BLaER1 treated with 17β-estradiol and CSF1 and Interleukin-3, amounts not matched to agents 10 nM and 100 nM (cell line): Measurements from ENCODE around the gene GALNT18.
"Not testable (repeated sequence)": the region's sequence is repeated elsewhere in the genome, so short reads cannot be mapped to it uniquely, and the experiment has no call there.

Experiments
- H3K27ac ChIP-seq, 11 experiments: shearing (Covaris generic); formaldehyde crosslinking; 2 replicates each; pipeline ENCODE4 v1.8.1; 2022
- H3K27me3 ChIP-seq, 11 experiments: shearing (Covaris generic); formaldehyde crosslinking; 2 replicates each; pipeline ENCODE4 v1.8.1; 2022
- H3K36me3 ChIP-seq, 11 experiments: shearing (Covaris generic); formaldehyde crosslinking; 2 replicates each; pipeline ENCODE4 v1.8.1; 2022
- H3K4me1 ChIP-seq, 10 experiments: shearing (Covaris generic); formaldehyde crosslinking; 2 replicates each; pipeline ENCODE4 v1.8.1; 2022
- H3K4me2 ChIP-seq, 11 experiments: shearing (Covaris generic); formaldehyde crosslinking; 2 replicates each; pipeline ENCODE4 v1.8.1; 2022
- H3K4me3 ChIP-seq, 10 experiments: shearing (Covaris generic); formaldehyde crosslinking; 2 replicates each; pipeline ENCODE4 v1.8.1; 2022
- H3K9ac ChIP-seq, 11 experiments: shearing (Covaris generic); formaldehyde crosslinking; 2 replicates each; pipeline ENCODE4 v1.8.1; 2022
- H3K9me3 ChIP-seq, 11 experiments: shearing (Covaris generic); formaldehyde crosslinking; replicated peaks in 1 of 11; 2 replicates each; pipeline ENCODE4 v1.8.1; 2022
- H4K20me1 ChIP-seq, 11 experiments: shearing (Covaris generic); formaldehyde crosslinking; 2 replicates each; pipeline ENCODE4 v1.8.1; 2022
- Cebpa-rat ChIP-seq, 11 experiments: shearing (Covaris generic); IDR thresholded peaks; 2 replicates each; pipeline ENCODE4 v1.8.1; 2022

GALNT18 gene

GRCh38 chr11:11451501-11452005, 170.3 kb downstream of the GALNT18 start:
- Histone ChIP-seq H4K20me1 (no peaks in the 10 kb centered on the region; a peak in 2 of 22 replicates), H3K9ac (no peak overlapping the region), H3K36me3 (no peaks in the 10 kb centered on the region), H3K9me3 (peaks cover 0 to 5% (median 0%) of the 10 kb centered on the region in 11 experiments; a peak in 1 of 22 replicates), H3K4me3 (no peak overlapping the region), H3K4me1 (no peaks in the 10 kb centered on the region), H3K4me2 (no peak overlapping the region), H3K27ac (no peak overlapping the region), H3K27me3 (no peaks in the 10 kb centered on the region; a peak in 1 of 22 replicates)
- TF ChIP-seq Cebpa-rat (IDR thresholded peaks at IDR 0.05) = no peak

GRCh38 chr11:11450744-11451362, 171.0 kb downstream of the GALNT18 start:
- Histone ChIP-seq H3K27ac (no peak overlapping the region), H3K27me3 (no peaks in the 10 kb centered on the region; a peak in 1 of 22 replicates), H3K9ac (no peak overlapping the region), H3K9me3 (peaks cover 0 to 5% (median 0%) of the 10 kb centered on the region in 11 experiments; a peak in 1 of 22 replicates), H3K36me3 (no peaks in the 10 kb centered on the region), H3K4me1 (no peaks in the 10 kb centered on the region), H3K4me2 (no peak overlapping the region), H4K20me1 (no peaks in the 10 kb centered on the region; a peak in 2 of 22 replicates), H3K4me3 (no peak overlapping the region)
- no peak for TF ChIP-seq Cebpa-rat (IDR thresholded peaks at IDR 0.05)

GRCh38 chr11:11449327-11449726, 172.5 kb downstream of the GALNT18 start:
- no peak overlapping the region for H3K27ac ChIP-seq
- no peak for TF ChIP-seq Cebpa-rat (IDR thresholded peaks at IDR 0.05)
- H3K4me1 ChIP-seq = no peaks in the 10 kb centered on the region
- H3K4me2 ChIP-seq = no peak overlapping the region
- no peak overlapping the region for H3K9ac ChIP-seq
- H3K36me3 ChIP-seq = no peaks in the 10 kb centered on the region
- peaks cover 0 to 5% (median 0%) of the 10 kb centered on the region in 11 experiments; a peak in 1 of 22 replicates for H3K9me3 ChIP-seq
- H3K27me3 ChIP-seq = no peaks in the 10 kb centered on the region; a peak in 1 of 22 replicates
- H4K20me1 ChIP-seq = no peaks in the 10 kb centered on the region; a peak in 2 of 22 replicates
- H3K4me3 ChIP-seq = no peak overlapping the region

GRCh38 chr11:11448626-11449025, 173.2 kb downstream of the GALNT18 start:
- TF ChIP-seq Cebpa-rat (IDR thresholded peaks at IDR 0.05) = no peak
- no peak overlapping the region for H3K4me3 ChIP-seq
- H3K4me1 ChIP-seq = no peaks in the 10 kb centered on the region

GRCh38 chr11:11447601-11448000, 174.2 kb downstream of the GALNT18 start:
- not testable (repeated sequence) for H3K27me3 ChIP-seq, H3K4me3 ChIP-seq, H3K27ac ChIP-seq, H3K4me1 ChIP-seq, H3K36me3 ChIP-seq, H3K9ac ChIP-seq, H4K20me1 ChIP-seq, H3K9me3 ChIP-seq, H3K4me2 ChIP-seq

More at GRCh38 chr11:11448626-11449025, 173.2 kb downstream of the GALNT18 start:
- Histone ChIP-seq H3K27me3 (no peaks in the 10 kb centered on the region; a peak in 1 of 22 replicates), H3K36me3 (no peaks in the 10 kb centered on the region), H3K4me2 (no peak overlapping the region), H3K27ac (no peak overlapping the region), H3K9ac (no peak overlapping the region), H3K9me3 (peaks cover 0 to 5% (median 0%) of the 10 kb centered on the region in 11 experiments; a peak in 1 of 22 replicates), H4K20me1 (no peaks in the 10 kb centered on the region; a peak in 2 of 22 replicates)

GRCh38 chr11:11446967-11447366, 174.8 kb downstream of the GALNT18 start:
- no peaks in the 10 kb centered on the region for H3K4me1 ChIP-seq
- H3K4me3 ChIP-seq = no peak overlapping the region
- no peak overlapping the region for H3K9ac ChIP-seq

GRCh38 chr11:11446564-11446963, 175.2 kb downstream of the GALNT18 start:
- Histone ChIP-seq H3K36me3 (no peaks in the 10 kb centered on the region), H3K27me3 (no peaks in the 10 kb centered on the region; a peak in 1 of 22 replicates), H3K4me3 (no peak overlapping the region), H4K20me1 (no peaks in the 10 kb centered on the region; a peak in 2 of 22 replicates), H3K4me1 (no peaks in the 10 kb centered on the region), H3K9ac (no peak overlapping the region), H3K4me2 (no peak overlapping the region), H3K27ac (no peak overlapping the region), H3K9me3 (peaks cover 0 to 5% (median 0%) of the 10 kb centered on the region in 11 experiments; a peak in 1 of 22 replicates)
- TF ChIP-seq Cebpa-rat (IDR thresholded peaks at IDR 0.05) = no peak

More at GRCh38 chr11:11446967-11447366, 174.8 kb downstream of the GALNT18 start:
- Histone ChIP-seq H3K27me3 (no peaks in the 10 kb centered on the region; a peak in 1 of 22 replicates), H3K4me2 (no peak overlapping the region), H4K20me1 (no peaks in the 10 kb centered on the region; a peak in 2 of 22 replicates), H3K36me3 (no peaks in the 10 kb centered on the region), H3K9me3 (peaks cover 0 to 5% (median 0%) of the 10 kb centered on the region in 11 experiments; a peak in 1 of 22 replicates), H3K27ac (no peak overlapping the region)
- no peak for TF ChIP-seq Cebpa-rat (IDR thresholded peaks at IDR 0.05)

GRCh38 chr11:11445441-11446185, 176.2 kb downstream of the GALNT18 start:
- no peak overlapping the region for H3K4me3 ChIP-seq
- no peak overlapping the region for H3K27ac ChIP-seq
- H3K4me1 ChIP-seq = no peaks in the 10 kb centered on the region
- peaks cover 0 to 5% (median 0%) of the 10 kb centered on the region in 11 experiments; a peak in 1 of 22 replicates for H3K9me3 ChIP-seq
- H3K27me3 ChIP-seq = no peaks in the 10 kb centered on the region; a peak in 1 of 22 replicates
- H3K36me3 ChIP-seq = no peaks in the 10 kb centered on the region
- TF ChIP-seq Cebpa-rat (IDR thresholded peaks at IDR 0.05) = no peak
- no peak overlapping the region for H3K4me2 ChIP-seq
- H4K20me1 ChIP-seq = no peaks in the 10 kb centered on the region; a peak in 2 of 22 replicates
- H3K9ac ChIP-seq = no peak overlapping the region

GRCh38 chr11:11444804-11445131, 177.0 kb downstream of the GALNT18 start:
- H3K27me3 ChIP-seq = peaks cover 0 to 6% (median 0%) of the 10 kb centered on the region in 11 experiments; a peak in 2 of 22 replicates
- H3K4me3 ChIP-seq = no peak overlapping the region
- TF ChIP-seq Cebpa-rat (IDR thresholded peaks at IDR 0.05) = no peak
- peaks cover 0 to 5% (median 0%) of the 10 kb centered on the region in 11 experiments; a peak in 1 of 22 replicates for H3K9me3 ChIP-seq
- no peaks in the 10 kb centered on the region for H3K4me1 ChIP-seq
- no peak overlapping the region for H3K9ac ChIP-seq
- no peaks in the 10 kb centered on the region; a peak in 2 of 22 replicates for H4K20me1 ChIP-seq
- no peaks in the 10 kb centered on the region for H3K36me3 ChIP-seq
- no peak overlapping the region for H3K27ac ChIP-seq
- H3K4me2 ChIP-seq = no peak overlapping the region
